ENCODE results near the gene ADAMTS6.

ADAMTS6 gene

GRCh38 chr5:65142511-65143011 is 339.2 kb downstream of the ADAMTS6 start:
- no peak for DNase-seq

DNA sequence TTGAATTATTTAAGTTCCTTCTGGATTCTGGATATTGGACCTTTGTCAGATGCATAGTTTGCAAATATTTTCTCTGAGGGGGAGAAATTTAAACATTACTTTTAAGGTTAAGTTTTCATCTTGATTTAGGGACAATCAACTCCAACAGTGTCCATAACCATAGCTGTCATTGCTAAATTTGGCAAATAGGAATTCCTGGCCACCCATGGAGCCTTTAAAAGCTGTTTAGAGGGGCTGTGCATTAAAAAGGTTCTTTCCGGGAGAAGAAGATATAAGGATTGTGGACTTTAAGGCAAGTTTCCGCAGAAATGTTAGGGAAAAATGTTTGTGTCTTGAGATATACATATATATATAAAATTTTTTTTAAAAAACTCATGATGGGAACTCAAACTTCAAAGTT is 339.7 kb downstream of the ADAMTS6 start:
- DNase-seq: no peak

DNA sequence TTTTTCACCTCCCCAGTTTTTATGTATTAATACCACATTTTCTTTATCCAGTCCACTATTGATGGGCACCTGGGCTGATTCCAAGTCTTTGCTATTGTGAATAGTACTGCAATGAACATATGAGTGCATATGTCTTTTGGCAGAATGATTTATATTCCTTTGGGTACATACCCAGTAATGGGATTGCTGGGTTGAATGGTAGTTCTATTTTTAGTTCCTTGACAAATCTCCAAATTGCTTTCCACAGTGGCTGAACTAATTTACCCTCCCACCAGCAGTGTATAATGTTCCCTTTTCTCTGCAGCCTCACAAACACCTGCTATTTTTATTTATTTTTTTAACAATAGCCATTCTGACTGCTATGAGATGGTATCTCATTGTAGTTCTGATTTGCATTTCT is 340.2 kb downstream of the ADAMTS6 start:
- DNase-seq: no peak

- no peak for DNase-seq
Observed at GRCh38 chr5:65137631-65138030, 344.1 kb downstream of the ADAMTS6 start.

DNA sequence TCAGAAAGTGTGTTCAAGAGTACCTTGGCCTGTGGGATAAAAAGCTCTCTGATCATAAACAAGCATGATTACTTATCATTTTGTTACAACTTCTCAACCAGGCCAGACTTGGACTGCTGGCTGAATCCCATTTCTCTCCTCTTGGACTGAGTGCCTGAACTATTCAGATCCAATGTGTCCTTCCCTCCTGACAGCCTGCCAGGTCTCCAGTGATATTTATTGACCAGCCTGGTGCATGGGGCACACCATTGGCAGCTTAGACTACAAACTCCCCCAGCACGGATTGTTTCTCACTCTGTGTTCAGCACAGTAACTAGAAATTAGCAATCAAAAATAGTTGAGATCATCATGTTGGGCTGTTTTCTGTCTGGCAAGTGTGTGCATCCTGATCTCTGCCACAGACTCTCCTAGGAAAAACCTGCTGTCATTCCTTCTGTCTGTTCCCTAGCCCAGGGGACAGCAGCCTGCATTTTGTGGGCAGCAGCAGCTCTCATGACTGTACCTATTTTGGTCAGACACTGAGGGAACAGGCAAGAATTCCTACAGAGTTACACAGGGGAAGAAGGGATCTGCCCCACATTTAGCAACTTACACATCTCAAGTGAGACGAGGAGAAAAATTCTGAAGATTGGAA is 348.1 kb downstream of the ADAMTS6 start:
- no peak for DNase-seq

GRCh38 chr5:65132386-65132785 is 349.3 kb downstream of the ADAMTS6 start:
- no peak for DNase-seq

GRCh38 chr5:65128226-65128625 is 353.5 kb downstream of the ADAMTS6 start:
- no peak for DNase-seq

DNA sequence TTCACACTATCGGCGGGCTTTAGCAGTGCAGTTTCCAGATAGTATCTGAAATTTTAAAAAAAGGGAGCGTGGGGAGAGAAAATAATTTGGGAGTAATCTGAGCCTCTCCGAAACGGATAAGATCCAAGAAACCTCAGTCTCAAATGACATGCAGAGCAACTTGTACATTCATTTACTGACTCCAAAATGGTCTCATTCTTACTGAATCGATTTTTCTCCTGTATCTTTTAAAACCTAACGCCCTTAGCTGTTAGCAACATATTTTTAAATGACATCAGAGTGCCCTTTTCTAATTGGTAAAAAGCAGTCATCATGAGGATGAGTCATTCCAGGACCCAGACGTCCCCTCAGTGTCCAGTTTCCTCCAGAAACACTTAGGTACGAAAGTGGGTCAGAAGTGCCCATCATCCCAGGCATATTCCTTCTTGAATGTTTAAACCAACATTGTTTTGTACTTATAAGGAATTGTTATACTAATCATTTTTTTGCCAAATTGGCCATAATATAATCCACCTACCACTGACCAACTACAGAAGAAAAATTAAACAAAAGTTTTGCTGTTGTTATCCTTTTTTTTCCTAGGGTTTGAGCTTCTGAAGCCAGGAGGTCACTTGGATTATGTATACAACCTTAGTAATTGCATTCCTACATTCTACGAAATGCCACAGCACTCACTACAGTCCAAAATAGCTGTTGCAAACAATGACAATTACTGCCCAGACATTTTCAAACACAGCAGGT is 354.4 kb downstream of the ADAMTS6 start:
- no peak for DNase-seq

DNA sequence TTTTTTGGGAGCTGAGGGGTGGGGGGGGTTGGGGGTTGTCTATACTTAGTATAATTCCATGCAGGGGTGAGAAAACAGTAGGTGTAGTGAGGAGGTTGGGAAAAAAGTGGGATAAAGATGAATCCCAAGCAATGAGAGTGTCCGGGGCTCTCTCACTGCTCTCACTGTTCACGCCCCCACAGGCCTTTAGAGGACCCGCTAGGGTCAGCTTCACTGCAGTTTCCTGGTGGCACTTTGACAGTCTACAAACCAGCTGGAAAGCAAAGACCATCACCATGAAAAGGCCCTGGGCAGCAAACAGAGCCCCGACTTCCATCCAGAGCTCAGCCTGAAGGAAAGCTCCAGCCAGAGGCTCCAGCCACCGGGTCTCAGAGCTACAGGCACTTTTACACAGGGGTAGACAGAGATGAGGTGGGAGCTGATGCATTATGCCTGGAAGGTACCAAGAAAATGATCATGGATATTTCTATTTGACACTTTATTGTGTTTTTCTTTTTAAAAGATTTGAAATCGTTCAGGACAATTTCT is 355.1 kb downstream of the ADAMTS6 start:
- DNase-seq: no peak

DNA sequence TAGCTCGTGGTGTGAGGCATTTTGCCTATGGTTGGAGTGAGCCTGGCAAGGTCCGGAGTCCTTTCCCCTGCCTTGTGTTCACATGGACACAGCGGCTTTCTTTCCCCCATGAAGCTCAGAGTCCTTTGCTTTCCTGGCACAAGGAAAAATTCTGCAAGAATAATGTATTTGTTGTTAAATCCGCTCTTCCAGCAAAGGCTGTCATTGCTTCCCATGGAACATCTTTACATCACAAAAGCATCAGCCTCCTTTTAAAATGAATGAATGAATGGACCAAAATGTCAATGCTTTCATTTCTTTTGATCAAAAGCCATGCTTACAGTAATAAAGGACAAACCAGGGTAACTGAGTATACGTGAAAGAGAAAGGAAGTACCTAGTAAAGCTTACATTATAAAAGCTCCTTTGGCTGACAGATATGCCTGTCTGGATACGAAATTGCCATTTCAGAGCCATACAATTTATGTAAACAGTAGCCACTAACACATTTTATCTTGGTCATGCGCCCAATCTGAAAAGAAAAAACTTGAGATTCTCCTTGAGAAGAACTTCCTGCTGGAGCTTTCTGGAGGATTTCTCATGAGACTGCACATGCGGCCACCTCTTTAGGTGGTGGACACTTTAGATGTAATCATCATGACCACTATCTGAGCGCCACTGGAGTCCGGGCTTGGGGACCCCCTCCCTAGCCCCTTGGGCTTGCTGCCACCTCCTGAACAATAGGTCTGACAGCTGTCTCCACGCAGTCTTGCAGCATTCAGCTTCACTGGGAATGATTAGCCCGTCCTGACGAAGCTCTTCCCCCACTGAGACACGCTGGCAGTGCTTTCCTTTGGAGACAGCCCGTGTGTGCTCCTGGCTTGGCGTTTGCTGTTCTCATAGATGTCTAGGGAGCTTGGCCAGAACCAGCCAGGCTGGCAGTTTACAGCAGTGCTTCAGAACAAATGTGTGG is 355.9 kb downstream of the ADAMTS6 start:
- no peak for DNase-seq

- no peak for DNase-seq
Observed at GRCh38 chr5:65121880-65122436, 359.8 kb downstream of the ADAMTS6 start.

DNA sequence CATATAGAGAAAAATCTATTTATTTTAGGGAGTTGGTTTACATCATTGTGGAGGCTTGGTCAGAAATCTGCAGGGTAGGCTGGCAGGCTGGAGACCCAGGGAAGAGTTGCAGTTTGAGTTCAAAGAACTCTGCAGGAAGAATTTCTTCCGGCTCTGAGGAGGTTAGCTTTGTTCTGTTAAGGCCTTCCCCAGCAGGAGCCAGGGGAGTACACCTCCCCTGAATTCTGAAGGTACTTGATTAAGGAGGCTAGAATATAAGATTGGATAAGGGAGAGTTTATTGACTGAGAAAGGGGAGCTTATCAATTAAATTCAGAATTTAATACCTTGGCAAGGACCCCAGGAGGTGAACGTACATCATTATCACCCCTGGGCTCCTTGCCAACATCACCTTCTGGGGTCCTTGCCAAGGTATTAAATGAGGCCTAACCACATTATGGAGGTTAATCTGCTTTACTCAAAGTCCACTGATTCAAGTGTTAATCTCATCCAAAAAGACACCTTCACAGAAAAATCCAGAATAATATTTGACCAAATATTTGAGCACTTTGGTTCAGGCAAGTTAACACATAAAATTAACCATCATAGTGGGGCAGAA is 361.3 kb downstream of the ADAMTS6 start:
- no peak for DNase-seq

- DNase-seq: no peak
Observed at GRCh38 chr5:65117525-65117924, 364.2 kb downstream of the ADAMTS6 start.

- DNase-seq: no peak
Observed at GRCh38 chr5:65113771-65114170, 367.9 kb downstream of the ADAMTS6 start.

GRCh38 chr5:65111961-65112658 is 369.6 kb downstream of the ADAMTS6 start:
- DNase-seq: no peak

DNA sequence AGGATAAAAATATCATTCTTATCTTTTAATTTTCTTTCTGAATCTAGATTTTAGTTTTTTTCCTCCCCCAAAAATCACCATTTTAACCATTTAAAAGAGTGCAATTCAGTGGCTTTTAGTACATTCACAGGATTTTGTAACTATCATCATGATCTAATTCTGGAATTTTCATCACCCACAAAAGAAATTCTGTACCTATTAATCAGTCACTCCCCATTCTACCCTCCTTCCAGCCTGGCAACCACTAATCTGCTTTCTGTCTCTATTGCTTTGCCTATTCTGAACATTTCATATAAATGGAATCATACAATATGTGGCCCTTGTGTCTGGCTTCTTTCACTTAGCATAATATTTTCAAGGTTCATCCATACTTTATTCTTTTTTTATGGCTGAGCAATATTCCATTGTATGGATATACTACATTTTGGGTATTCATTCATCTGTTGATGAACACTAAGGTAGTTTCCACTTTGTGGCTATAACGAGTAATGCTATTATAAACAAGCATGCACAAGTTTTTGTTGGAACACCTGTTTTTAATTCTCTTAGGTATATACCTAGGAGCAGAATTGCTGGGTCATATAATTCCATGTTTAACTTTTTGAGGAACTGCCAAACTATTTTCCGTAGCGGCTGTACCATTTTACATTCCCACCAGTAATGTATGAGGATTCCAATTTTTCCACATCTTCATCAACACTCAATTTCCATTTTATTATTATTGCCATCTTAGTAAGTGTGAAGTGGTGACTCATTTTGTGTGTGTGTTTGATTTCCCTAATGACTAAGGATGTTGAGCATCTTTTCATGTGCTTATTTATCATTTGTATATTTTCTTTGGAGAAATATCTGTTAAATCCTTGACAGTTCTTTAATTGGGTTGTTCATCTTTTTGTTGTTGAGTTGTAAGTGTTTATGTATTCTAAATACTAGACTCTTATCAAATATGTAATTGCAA is 372.7 kb downstream of the ADAMTS6 start:
- no peak for DNase-seq

GRCh38 chr5:65105301-65105700 is 376.4 kb downstream of the ADAMTS6 start:
- no peak for DNase-seq

DNA sequence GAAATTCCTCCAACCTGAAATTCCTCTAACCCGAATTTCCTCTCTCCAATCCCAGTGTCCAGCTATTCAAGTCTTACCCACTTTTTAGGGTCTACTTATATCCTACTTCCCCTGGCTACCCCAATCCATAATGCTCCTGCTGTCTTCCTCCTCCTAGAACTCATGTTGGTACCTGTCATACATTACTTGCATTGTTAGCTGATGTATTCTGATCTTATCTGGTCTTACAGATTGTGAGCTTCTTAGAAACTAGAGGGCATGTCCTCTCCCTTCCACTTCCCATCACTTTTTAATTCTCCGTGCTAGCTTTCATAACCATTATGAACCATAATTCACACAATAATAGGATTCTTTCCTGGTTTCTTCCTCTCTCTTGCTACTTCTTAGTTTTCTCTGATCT is 376.9 kb downstream of the ADAMTS6 start:
- no peak for DNase-seq

- DNase-seq: no peak
Observed at GRCh38 chr5:65103756-65104440, 377.8 kb downstream of the ADAMTS6 start.
